PC-9 (cell line): Measurements from ENCODE around the gene DECR2. TPM values are rescaled to one million over a fixed set of nuclear protein-coding genes. Genes with fewer than 3 reads are reported as not detected.

Experiments
- BruUV-seq: library from RNA; stranded (reverse); fragments of 400-500 nt; replicated peaks from 2 replicates; lab custom pipeline; 2021; lab: Mats Ljungman, UMichigan
- CTCF ChIA-PET: fragments of 300-600 bp; sonication (Branson Sonifier 250); formaldehyde crosslinking; loops from one replicate; lab custom pipeline; 2022; ENCODE audit warnings: antibody characterized with exemption; lab: Charles Lee
- POLR2A ChIA-PET: fragments of 300-600 bp; sonication (Branson Sonifier 250); formaldehyde crosslinking; loops from one replicate; lab custom pipeline; 2022; ENCODE audit warnings: antibody characterized with exemption; ENCODE audit not compliant: unreplicated experiment; lab: Charles Lee
- DNase-seq, 2 experiments: peaks; one replicate each; pipeline versions ENCODE4 v3.0.0 to v3.0.0-alpha.2; 2015 to 2022; ENCODE audit warnings: mixed read lengths in 1 of 2
- H2AFZ ChIP-seq: fragments of 200-600 bp; sonication (generic); 2 replicates; pipeline ENCODE4 v1.8.1; 2017; ENCODE audit warnings: antibody characterized with exemption
- H3F3A ChIP-seq: fragments of 200-600 bp; sonication (generic); 2 replicates; pipeline ENCODE4 v1.8.1; 2017; ENCODE audit warnings: antibody characterized with exemption, mild to moderate bottlenecking, low read depth; ENCODE audit not compliant: insufficient read depth
- H3K27ac ChIP-seq: fragments of 200-600 bp; sonication (generic); 2 replicates; pipeline ENCODE4 v1.6.1; 2016; ENCODE audit warnings: mixed run types
- H3K27me3 ChIP-seq: fragments of 200-600 bp; sonication (generic); 2 replicates; pipeline ENCODE4 v1.6.1; 2016; ENCODE audit warnings: low read depth, mixed run types; ENCODE audit not compliant: insufficient read depth
- H3K36me3 ChIP-seq: fragments of 200-600 bp; sonication (generic); 2 replicates; pipeline ENCODE4 v1.6.1; 2016; ENCODE audit warnings: low read depth, mixed run types
- H3K4me1 ChIP-seq: fragments of 200-600 bp; sonication (generic); replicated peaks from 2 replicates; pipeline ENCODE4 v1.6.1; 2016; ENCODE audit warnings: mixed run types; ENCODE audit not compliant: insufficient read depth
- H3K4me2 ChIP-seq: fragments of 200-600 bp; sonication (generic); 2 replicates; pipeline ENCODE4 v1.6.1; 2017; ENCODE audit warnings: mixed run types
- H3K4me3 ChIP-seq: fragments of 200-600 bp; sonication (generic); 2 replicates; pipeline ENCODE4 v1.6.1; 2016; ENCODE audit warnings: mixed run types
- H3K79me2 ChIP-seq: fragments of 200-600 bp; sonication (generic); 2 replicates; pipeline ENCODE4 v1.6.1; 2017; ENCODE audit warnings: low read depth, mixed run types
- H3K9me2 ChIP-seq: fragments of 200-600 bp; sonication (generic); 2 replicates; pipeline ENCODE4 v1.8.1; 2017; ENCODE audit warnings: mild to moderate bottlenecking; ENCODE audit not compliant: insufficient read depth
- H3K9me3 ChIP-seq: fragments of 200-600 bp; sonication (generic); 2 replicates; pipeline ENCODE4 v1.8.1; 2016; ENCODE audit warnings: low read depth; ENCODE audit not compliant: insufficient read depth
- H4K20me1 ChIP-seq: fragments of 200-600 bp; sonication (generic); 2 replicates; pipeline ENCODE4 v1.8.1; 2017; ENCODE audit not compliant: insufficient read depth
- EZH2 ChIP-seq: fragments of 200-600 bp; sonication (generic); IDR thresholded peaks from 2 replicates; pipeline ENCODE4 v1.8.0; 2017; ENCODE audit warnings: antibody characterized with exemption, low read depth
- intact Hi-C: fragments of 100-400 bp; cut with micrococcal nuclease; formaldehyde crosslinking; loops from one replicate; pipeline ENCODE4 v1.10.0; 2022; ENCODE audit not compliant: unreplicated experiment
- total RNA-seq: library from RNA; stranded (reverse); gene quantifications from 2 replicates; pipeline ENCODE4 v1.2.3, GENCODE V29; 2021
- TF ChIP-seq, protein P1 (sequence below): fragments of 200-600 bp; sonication (generic); conservative IDR thresholded peaks from 2 replicates; pipeline ENCODE4 v1.6.1; 2017; ENCODE audit warnings: mixed run types, antibody characterized with exemption, mild to moderate bottlenecking, moderate library complexity

Gene DECR2
- total RNA-seq, 1 experiment from 2014 or later, result 65.4 TPM

DNA sequence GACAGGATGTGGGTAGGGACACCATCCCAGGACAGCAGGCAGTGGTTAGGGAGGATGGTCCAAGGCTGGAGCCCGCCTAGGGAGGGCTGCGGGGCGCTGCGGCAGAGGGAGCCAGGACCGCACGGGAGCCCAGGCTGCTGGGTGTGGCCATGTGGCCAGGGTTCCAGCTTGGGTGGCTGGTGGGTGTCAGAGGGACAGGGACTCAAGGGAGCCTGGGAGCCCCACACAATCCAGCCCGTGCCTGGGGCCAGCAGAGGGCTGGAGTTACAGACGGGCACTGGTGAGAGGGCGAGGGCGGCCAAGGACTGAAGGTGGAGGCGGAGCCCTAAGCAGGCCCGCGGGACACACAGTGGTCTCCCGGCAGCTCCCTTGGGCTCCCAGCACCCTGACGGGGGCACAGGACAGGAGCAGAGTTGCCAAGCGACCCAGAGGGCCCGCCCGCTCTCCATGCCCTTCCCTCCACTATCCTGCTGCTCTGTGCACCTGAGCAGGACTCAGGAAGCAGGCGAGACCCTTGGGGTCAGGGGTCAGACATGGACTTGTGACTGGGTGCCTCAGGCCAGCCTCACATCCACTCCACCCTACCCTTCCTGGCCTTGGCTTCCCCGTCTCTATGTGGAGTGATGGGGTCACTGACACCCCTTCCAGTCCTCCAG lies 38.4 kb upstream of the DECR2 start:
- H3K9me3 ChIP-seq, result no peaks in the 10 kb centered on the region
- no peaks in the 10 kb centered on the region for H4K20me1 ChIP-seq
- TF ChIP-seq EZH2, result no peak
- TF ChIP-seq, protein P1, sequence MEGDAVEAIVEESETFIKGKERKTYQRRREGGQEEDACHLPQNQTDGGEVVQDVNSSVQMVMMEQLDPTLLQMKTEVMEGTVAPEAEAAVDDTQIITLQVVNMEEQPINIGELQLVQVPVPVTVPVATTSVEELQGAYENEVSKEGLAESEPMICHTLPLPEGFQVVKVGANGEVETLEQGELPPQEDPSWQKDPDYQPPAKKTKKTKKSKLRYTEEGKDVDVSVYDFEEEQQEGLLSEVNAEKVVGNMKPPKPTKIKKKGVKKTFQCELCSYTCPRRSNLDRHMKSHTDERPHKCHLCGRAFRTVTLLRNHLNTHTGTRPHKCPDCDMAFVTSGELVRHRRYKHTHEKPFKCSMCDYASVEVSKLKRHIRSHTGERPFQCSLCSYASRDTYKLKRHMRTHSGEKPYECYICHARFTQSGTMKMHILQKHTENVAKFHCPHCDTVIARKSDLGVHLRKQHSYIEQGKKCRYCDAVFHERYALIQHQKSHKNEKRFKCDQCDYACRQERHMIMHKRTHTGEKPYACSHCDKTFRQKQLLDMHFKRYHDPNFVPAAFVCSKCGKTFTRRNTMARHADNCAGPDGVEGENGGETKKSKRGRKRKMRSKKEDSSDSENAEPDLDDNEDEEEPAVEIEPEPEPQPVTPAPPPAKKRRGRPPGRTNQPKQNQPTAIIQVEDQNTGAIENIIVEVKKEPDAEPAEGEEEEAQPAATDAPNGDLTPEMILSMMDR, result no peak
- no peak overlapping the region for H3K4me2 ChIP-seq
- no TSS peak for BruUV-seq
- H3K4me3 ChIP-seq, result no peak overlapping the region
- intact Hi-C loops, result no loop called here
- no peak for DNase-seq
- CTCF ChIA-PET, result interaction anchor here (0.9 kb wide), 1 partner anchor 135 kb away, joined by 4 read pairs; no protein-coding TSS in a partner anchor
- peaks cover 3% of the 10 kb centered on the region; the same call in 1 of the 2 replicates for H3K36me3 ChIP-seq
- no peaks in the 10 kb centered on the region for H3K4me1 ChIP-seq
- H3K9me2 ChIP-seq, result no peaks in the 10 kb centered on the region
- H3K27ac ChIP-seq, result no peak overlapping the region
- no peaks in the 10 kb centered on the region for H3K79me2 ChIP-seq
- POLR2A ChIA-PET, result no interaction called here
- 0 out of 2 replicates have a peak, but pooled peaks cover 5% of the 10 kb centered on the region for H3F3A ChIP-seq
- H3K27me3 ChIP-seq, result peaks cover 6% of the 10 kb centered on the region; the same call in 1 of the 2 replicates
- no peak overlapping the region for H2AFZ ChIP-seq

DNA sequence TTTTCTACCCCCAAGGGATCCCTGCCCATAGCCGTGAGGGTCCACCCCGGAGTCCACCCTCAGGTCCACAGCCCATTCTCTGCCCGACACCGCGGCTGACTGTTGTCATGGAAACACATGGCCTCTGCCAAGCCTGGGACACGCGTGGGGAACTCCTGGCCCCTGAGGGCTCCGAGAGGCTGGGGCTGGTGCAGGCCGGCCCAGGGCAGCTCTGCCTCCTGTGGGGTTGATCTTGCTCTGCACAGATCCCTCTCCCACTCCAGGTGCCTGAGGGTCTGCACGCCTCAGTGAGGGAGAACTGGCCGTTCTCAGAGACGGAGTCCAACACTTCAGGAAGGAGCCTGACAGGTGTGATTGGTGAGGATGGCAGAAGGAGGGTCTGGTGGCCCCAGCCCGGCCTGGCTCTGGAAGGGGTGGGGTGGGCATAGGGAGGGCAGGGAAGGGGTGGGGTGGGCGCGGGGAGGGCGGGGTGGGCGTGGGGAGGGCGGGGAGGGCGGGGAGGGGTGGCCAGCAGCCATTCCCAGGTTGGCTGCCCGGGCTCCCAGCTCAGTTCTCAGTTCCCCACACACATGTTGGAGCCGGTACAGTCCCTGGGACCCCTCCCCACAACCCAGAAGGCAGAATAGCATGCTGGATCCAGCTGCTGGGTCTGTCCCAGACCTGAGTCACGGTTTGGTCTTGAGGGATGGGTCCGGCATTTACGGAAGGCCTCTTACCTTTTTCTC lies 37.8 kb upstream of the DECR2 start:
- H3K4me3 ChIP-seq, result no peak overlapping the region
- H3F3A ChIP-seq, result peaks cover 8% of the 10 kb centered on the region; the same call in 1 of the 2 replicates
- CTCF ChIA-PET, result no interaction called here
- H4K20me1 ChIP-seq, result no peaks in the 10 kb centered on the region
- intact Hi-C loops, result no loop called here
- no peak overlapping the region for H3K27ac ChIP-seq
- H3K36me3 ChIP-seq, result peaks cover 3% of the 10 kb centered on the region; the same call in 1 of the 2 replicates
- DNase-seq, result no peak
- no TSS peak for BruUV-seq
- POLR2A ChIA-PET, result interaction anchor here (0.7 kb wide), 1 partner anchor 1678 kb away, joined by 8 read pairs; no protein-coding TSS in a partner anchor
- H3K9me2 ChIP-seq, result no peaks in the 10 kb centered on the region
- peaks cover 6% of the 10 kb centered on the region; the same call in 1 of the 2 replicates for H3K27me3 ChIP-seq
- H3K9me3 ChIP-seq, result no peaks in the 10 kb centered on the region
- H3K4me2 ChIP-seq, result no peak overlapping the region
- no peaks in the 10 kb centered on the region for H3K79me2 ChIP-seq
- H3K4me1 ChIP-seq, result no peaks in the 10 kb centered on the region
- H2AFZ ChIP-seq, result no peak overlapping the region
- TF ChIP-seq, protein P1, result no peak
- no peak for TF ChIP-seq EZH2

DNA sequence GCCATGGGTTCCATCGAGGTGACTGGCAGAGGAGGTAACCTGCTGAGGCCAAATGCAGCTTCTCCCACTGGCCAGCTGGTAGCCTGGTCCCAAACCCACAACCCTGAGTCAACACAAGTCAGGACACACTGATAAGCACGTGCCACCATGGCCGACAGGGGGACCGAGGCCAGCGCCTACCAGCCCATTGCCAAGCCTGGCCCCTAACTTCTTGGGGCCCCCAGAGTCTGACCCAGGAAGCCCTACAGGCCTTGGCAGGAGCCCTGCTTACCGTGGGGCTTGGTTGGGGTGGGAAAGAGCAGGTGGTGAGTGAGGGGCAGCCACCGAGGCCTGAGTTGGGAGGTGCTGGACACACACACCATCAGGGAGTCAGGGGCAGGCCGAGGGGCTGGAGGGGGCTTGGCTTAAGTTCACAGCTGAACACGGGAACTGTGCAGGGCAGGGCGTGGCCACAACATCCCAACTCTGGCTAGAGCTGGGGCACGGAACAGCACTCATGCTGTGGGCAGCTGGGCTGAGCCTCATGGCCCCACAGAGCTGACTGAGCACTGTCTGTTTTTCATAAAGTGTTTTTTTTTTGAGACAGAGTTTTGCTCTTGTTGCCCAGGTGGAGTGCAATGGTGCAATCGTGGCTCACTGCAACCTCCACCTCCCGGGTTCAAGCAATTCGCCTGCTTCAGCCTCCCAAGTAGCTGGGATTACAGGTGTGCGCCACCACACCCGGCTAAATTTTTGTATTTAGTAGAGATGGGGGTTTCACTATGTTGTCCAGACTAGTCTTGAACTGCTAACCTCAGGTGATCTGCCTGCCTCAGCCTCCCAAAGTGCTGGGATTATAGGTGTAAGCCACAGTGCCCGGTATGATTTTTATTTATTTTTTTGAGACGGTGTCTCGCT lies 36.8 kb upstream of the DECR2 start:
- peaks cover 13% of the 10 kb centered on the region; the same call in 1 of the 2 replicates for H3F3A ChIP-seq
- CTCF ChIA-PET, result interaction anchor here (0.7 kb wide), 1 partner anchor 130 kb away, joined by 4 read pairs; no protein-coding TSS in a partner anchor
- no peak overlapping the region for H3K4me3 ChIP-seq
- POLR2A ChIA-PET, result interaction anchor here (0.6 to 0.7 kb wide), 2 partner anchors 151 to 1678 kb away, joined by 3 to 8 read pairs; no protein-coding TSS in a partner anchor
- H3K9me3 ChIP-seq, result no peaks in the 10 kb centered on the region
- peaks cover 3% of the 10 kb centered on the region; the same call in 1 of the 2 replicates for H3K36me3 ChIP-seq
- DNase-seq, result no peak
- no peak overlapping the region for H3K4me2 ChIP-seq
- H3K27ac ChIP-seq, result no peak overlapping the region
- intact Hi-C loops, result no loop called here
- TSS peak; percentile 7 for BruUV-seq
- TF ChIP-seq, protein P1, result no peak
- TF ChIP-seq EZH2, result no peak
- no peaks in the 10 kb centered on the region for H3K9me2 ChIP-seq
- H4K20me1 ChIP-seq, result no peaks in the 10 kb centered on the region
- H3K4me1 ChIP-seq, result no peaks in the 10 kb centered on the region
- H2AFZ ChIP-seq, result no peak overlapping the region
- no peaks in the 10 kb centered on the region for H3K79me2 ChIP-seq
- peaks cover 6% of the 10 kb centered on the region; the same call in 1 of the 2 replicates for H3K27me3 ChIP-seq
